ENCODE results near the gene MGMT. TPM values are rescaled to one million over a fixed set of nuclear protein-coding genes. Genes with fewer than 3 reads are reported as not detected.

MGMT gene
- total and polyA plus RNA-seq, 2 of the 4 experiments (the other 2 are of a cell fraction) = 11.5 to 17.8 TPM

DNA sequence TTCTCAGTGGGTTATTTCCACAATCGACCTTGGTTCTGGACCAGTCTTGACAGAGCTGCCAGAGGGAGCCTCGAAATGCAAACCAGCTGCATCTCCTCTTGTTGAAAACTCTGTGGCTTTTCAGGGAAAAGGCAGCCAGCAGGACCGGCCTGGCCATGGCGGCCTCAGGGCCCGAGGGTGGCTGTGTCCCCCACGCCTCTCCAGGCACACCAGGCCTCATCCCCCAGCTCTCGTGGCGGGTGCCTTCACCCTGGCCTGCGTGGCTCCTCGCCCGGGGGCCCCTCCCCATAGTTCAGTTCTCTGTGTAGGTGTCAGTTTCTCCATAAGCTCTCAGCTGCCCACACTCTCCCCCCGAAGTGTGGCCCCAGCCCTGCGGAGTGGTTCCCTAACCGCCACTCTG, 63.5 kb downstream of the MGMT start:
- in situ Hi-C loops (cut with MboI; ENCODE audit: low sequenced_read_pairs) (no loop called here), dilution Hi-C loops (cut with HindIII; ENCODE audit: low sequenced_read_pairs, unreplicated experiment) (no loop called here), intact Hi-C loops (cut with micrococcal nuclease) (no loop called here)
- POLR2A ChIA-PET (ENCODE audit: unreplicated experiment) = no interaction called here
- 0 out of 2 replicates have a peak, but pooled peaks cover 2% of the 10 kb centered on the region for H3K9me3 ChIP-seq (ENCODE audit: control insufficient read depth, insufficient read depth, low read length)
- H4K8ac ChIP-seq (ENCODE audit: low read depth in 2 of 2, low read length in 2 of 2) = no peak overlapping the region
- peak overlapping the region; percentile 84; the same call in 1 of the 2 replicates for H2AK5ac ChIP-seq (ENCODE audit: low read depth, low read length)
- 59% methylated on average over 4 of the region's 14 CpGs; no CpG with 5 or more reads in 1 of the 2 experiments for WGBS, 2 experiments (ENCODE audit: extremely low coverage in 2 of 2, insufficient read length in 1 of 2)
- H3K4me2 ChIP-seq (ENCODE audit: low read depth, low read length) = no peak overlapping the region
- no peak overlapping the region for H3K9ac ChIP-seq (ENCODE audit: low read depth, low read length)
- no TSS peak for BruUV-seq (replicated peaks)
- peak overlapping the region; percentile 22; the same call in 1 of the 3 replicates for H2BK15ac ChIP-seq (ENCODE audit: low read depth, low read length)
- CTCF ChIA-PET = interaction anchor here (0.7 kb wide), 1 partner anchor 20 kb away, joined by 3 read pairs; no protein-coding TSS in a partner anchor
- peak overlapping the region; percentile 75 for H4K91ac ChIP-seq (ENCODE audit: insufficient read depth, low read depth, low read length)
- H3K4me1 ChIP-seq (ENCODE audit: control insufficient read depth, insufficient read depth, low read length) = peaks cover 16% of the 10 kb centered on the region
- DNase-seq (no peak), ATAC-seq (ENCODE audit: low read depth) (no peak)
- peak overlapping the region; percentile 84; the same call in 1 of the 2 replicates for H2BK120ac ChIP-seq (ENCODE audit: low read depth, low read length)
- H3K14ac ChIP-seq (replicated peaks; ENCODE audit: low read depth, low read length) = no peak overlapping the region; the same call in 1 of the 2 replicates
- H2BK20ac ChIP-seq (ENCODE audit: low read depth, low read length) = no peak overlapping the region
- H3K18ac ChIP-seq (ENCODE audit: low read depth, low read length) = no peak overlapping the region
- no peak overlapping the region for H3K23ac ChIP-seq (ENCODE audit: low read depth, low read length)
- no peak overlapping the region for H2BK5ac ChIP-seq (ENCODE audit: low read depth, low read length, poor library complexity, severe bottlenecking)
- peak overlapping the region; percentile 23; the same call in 1 of the 2 replicates for H4K5ac ChIP-seq (ENCODE audit: low read depth, low read length)
- H3K9me1 ChIP-seq (ENCODE audit: insufficient read depth, low read length) = 0 out of 2 replicates have a peak, but pooled peaks cover 6% of the 10 kb centered on the region
- no peaks in the 10 kb centered on the region for H3K27me3 ChIP-seq (ENCODE audit: control insufficient read depth, insufficient read depth, low read length)
- H4K20me1 ChIP-seq (ENCODE audit: insufficient read depth, low read length) = no peaks in the 10 kb centered on the region
- no peak overlapping the region for H3K27ac ChIP-seq (ENCODE audit: insufficient read depth, low read length)
- no peak overlapping the region for H3K4me3 ChIP-seq (ENCODE audit: insufficient read depth, low read depth, low read length)
- H3K56ac ChIP-seq (ENCODE audit: extremely low read depth, insufficient read depth, low read length) = no peak overlapping the region
- peak overlapping the region; percentile 89 for H3K4ac ChIP-seq (ENCODE audit: low read depth, low read length)
- peak overlapping the region; percentile 57 for H2AK9ac ChIP-seq (replicated peaks; ENCODE audit: low read depth, low read length, poor library complexity)
- no peak overlapping the region for H2AFZ ChIP-seq (replicated peaks; ENCODE audit: low read length, poor library complexity)
- H3K79me1 ChIP-seq (ENCODE audit: low read depth in 1 of 2, low read length in 2 of 2) = peaks cover 11 to 16% of the 10 kb centered on the region in 2 experiments; a peak in 3 of 4 replicates
- TF ChIP-seq MAFK (IDR thresholded peaks at IDR 0.05; ENCODE audit: low read depth, low read length) (no peak), CTCF (conservative IDR thresholded peaks at IDR 0.05; ENCODE audit: low read depth, low read length) (no peak), BHLHE40 (IDR thresholded peaks at IDR 0.05; ENCODE audit: low read depth, low read length) (no peak), RFX5 (IDR thresholded peaks at IDR 0.05; ENCODE audit: low read depth, low read length) (no peak), CEBPB (IDR thresholded peaks at IDR 0.05; ENCODE audit: low read depth, low read length) (no peak), FOS (IDR thresholded peaks at IDR 0.05; ENCODE audit: low read depth, low read length) (no peak), RCOR1 (IDR thresholded peaks at IDR 0.05; ENCODE audit: insufficient replicate concordance, low read length) (no peak), MAZ (IDR thresholded peaks at IDR 0.05; ENCODE audit: borderline replicate concordance, low read depth, low read length) (no peak), SMC3 (IDR thresholded peaks at IDR 0.05; ENCODE audit: low read depth, low read length) (no peak), ELK1 (IDR thresholded peaks at IDR 0.05; ENCODE audit: borderline replicate concordance, low read depth, low read length) (no peak), RAD21 (IDR thresholded peaks at IDR 0.05; ENCODE audit: low read length) (no peak), MXI1 (IDR thresholded peaks at IDR 0.05; ENCODE audit: borderline replicate concordance, low read depth, low read length) (no peak), POLR2A (IDR thresholded peaks at IDR 0.05; ENCODE audit: low read depth, low read length) (no peak), NFE2L2 (IDR thresholded peaks at IDR 0.05; ENCODE audit: low read depth, low read length) (no peak), CHD1 (IDR thresholded peaks at IDR 0.05; ENCODE audit: low read depth, low read length) (no peak)
- TF ChIP-seq, protein P1, sequence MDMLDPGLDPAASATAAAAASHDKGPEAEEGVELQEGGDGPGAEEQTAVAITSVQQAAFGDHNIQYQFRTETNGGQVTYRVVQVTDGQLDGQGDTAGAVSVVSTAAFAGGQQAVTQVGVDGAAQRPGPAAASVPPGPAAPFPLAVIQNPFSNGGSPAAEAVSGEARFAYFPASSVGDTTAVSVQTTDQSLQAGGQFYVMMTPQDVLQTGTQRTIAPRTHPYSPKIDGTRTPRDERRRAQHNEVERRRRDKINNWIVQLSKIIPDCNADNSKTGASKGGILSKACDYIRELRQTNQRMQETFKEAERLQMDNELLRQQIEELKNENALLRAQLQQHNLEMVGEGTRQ (IDR thresholded peaks at IDR 0.05; ENCODE audit: low read depth, low read length) = no peak
- H3K36me3 ChIP-seq (ENCODE audit: control insufficient read depth, insufficient read depth, low read length) = no peaks in the 10 kb centered on the region

Data from IMR-90 (cell line).